Stimulated activated CD8-positive, alpha-beta memory T cell treated with anti-CD3 and anti-CD28 coated beads, Interleukin-2, amount 100 ng/mL, for 48 hours (primary cell): Measurements from ENCODE around the gene APP.

Experiments used
- DNase-seq, 2 donors: peaks; one replicate each; pipeline ENCODE4 v3.0.0-alpha.2; 2020; ENCODE audit warnings: low read depth in 2 of 2

Gene APP

DNA sequence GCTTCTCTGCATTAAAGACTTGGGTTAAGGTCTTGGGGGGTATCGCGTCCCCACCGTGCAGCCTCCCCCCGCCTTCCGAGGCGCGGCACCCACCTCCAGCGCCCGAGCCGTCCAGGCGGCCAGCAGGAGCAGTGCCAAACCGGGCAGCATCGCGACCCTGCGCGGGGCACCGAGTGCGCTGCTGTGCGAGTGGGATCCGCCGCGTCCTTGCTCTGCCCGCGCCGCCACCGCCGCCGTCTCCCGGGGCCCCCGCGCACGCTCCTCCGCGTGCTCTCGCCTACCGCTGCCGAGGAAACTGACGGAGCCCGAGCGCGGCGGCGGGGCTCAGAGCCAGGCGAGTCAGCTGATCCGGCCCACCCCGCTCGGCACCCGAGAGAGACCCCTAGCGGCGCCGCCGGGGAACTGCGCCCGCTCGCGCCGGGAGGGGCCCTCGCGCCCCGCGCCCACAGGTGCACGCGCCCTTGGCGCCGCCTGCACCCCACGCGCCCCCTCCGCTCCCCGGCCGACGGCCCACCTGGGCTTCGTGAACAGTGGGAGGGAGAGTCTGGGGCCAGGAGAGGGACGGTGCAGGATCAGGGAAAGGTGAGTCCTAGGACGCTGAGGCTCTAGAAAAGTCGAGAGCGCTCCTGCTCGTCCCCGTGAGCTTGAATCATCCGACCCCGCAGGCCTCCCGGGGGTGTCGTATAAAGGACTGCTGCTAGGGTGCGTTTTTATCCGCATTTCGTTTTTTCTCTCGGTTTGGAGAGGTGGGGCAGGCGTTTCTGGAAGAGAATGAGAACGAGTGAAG, at the start of gene APP:
Gene APP, minus strand, starts transcription at position 300 of the 787 bp plus-strand sequence. Its CDS starts 150 bp downstream, at position 150.
- DNase-seq: peak; percentile 75 to 76

DNA sequence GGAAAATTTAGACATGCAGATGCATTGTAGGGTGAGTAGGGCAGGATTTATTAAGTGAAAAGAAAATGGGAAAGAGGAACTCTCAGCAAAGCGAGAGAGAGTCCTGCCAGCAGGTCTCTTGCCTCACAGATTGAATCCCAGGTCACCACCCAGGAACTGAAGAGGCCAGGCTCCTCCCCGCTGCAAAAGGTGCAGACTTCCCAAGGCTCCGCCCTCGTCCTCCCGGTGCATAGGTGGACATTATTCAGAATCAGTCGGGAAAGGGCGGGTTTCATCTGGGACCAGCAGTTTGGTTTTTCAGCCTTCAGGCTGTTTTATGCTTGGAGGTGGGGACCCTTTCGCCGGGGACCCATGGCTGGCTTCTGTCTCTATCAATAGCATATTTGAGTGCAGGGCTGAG, 41.6 kb upstream of the APP start:
- DNase-seq: no peak

DNA sequence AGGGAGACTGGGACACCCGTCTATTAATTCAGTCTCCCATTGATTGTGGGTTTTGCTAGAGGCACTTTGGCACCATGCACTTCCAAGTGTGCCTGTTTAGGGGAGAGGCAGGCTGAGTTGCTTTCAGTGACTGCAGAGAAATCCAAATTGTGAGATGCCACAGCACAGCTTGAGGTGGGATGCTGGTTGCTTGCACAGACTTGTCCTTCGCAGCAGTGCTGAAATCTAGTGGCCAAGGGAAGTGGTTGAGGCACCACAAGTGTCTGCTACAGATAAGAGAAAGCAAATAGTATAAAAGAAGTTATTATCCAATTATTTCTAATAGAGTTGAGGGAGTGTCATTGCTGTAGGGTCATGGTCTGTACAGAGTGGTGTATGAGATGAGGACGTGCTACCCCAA, 40.0 kb upstream of the APP start:
- DNase-seq: no peak

DNA sequence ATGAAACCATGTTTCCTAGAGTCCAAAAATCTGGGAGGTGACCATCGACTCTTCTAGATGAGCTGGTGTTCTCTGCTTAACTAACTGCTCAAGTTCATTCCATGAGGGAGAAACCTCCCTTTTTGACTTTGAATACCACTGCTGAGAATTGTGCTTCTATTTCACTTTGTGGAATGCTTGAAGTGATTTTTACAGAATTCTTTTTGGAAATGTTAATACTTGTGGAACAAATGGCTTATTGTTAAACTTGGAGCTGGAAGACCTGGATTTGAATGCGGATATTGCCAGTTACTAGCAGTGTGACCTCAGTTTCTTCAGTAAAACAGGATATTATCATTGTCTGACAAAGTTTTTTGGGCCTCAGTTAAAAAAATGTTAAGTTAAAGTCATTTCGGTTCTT, 36.5 kb upstream of the APP start:
- no peak for DNase-seq

DNA sequence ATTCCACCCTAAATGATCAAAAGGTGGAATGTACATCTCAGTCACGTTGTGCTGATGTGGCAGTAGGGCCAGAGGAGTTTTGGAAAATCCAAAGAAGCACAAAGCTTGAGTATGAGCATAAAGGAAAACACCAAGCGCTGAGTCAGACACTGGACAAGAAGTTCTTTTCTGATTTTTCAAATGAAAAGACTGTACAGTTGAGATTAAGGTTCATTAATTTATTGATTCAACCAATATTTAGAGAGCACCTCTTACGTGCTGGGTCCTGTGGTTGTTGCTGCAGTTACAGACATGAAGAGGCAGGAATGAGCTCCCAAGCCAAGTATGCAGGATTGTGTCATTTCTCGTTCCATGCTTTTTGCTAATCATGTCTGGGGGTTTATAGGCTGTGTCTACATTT, 28.9 kb upstream of the APP start:
- no peak for DNase-seq

DNA sequence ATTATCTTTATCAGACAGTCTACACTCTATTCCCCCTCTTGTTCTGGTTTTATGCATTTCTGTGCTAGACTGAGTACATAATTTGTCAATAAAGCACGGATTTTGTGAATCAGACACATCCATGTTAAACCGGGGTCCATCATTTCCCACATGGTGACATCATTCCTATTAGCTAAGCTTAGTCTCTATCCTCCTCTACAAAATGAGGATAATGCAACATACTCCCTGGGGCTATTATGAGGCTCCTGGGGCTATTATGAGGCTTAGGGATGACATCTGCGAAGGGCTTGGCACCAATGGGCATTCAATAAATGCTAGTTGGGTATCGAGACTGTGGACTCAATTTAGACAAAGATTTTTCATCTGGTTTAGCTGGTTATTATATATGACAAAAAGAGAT, 25.1 kb upstream of the APP start:
- no peak for DNase-seq

DNA sequence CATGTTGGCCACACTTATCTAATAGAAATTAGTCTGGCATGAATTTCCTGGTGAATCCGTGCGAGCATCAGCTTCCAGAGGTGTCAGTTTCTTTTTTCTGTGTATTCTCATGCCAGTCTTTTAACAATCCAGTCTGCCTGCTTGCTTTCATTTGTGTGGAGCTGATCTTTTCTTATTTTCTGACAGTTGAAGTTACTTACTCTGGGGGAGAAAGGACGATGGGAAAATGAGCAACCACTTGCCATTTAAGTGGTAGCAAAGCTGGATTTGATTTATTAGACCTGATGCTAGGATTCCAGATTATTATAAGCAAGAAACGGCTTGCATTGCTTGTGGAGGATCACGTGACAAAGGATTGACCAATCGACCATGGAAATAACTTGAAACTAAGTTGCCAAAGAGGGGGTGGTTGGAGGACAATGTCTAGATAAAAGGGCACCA, 24.3 kb upstream of the APP start:
- DNase-seq: no peak

DNA sequence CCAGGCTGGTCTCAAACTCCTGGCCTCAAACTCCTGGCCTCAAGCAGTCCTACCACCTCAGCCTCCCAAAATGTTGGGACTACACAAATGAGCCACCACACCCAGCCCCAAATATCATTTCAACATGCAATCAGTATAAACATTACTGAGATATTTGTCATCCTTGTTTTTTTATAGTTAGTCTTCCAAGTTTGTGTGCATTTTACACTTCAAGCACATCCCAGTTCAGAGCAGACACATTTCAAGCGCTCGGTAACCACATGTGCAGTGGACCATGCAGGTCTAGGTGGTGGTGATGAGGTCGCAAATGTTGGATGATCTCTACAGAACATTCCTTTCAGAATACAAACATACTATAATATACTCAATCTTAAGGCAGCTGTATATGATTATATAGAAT, 23.8 kb upstream of the APP start:
- no peak for DNase-seq

DNA sequence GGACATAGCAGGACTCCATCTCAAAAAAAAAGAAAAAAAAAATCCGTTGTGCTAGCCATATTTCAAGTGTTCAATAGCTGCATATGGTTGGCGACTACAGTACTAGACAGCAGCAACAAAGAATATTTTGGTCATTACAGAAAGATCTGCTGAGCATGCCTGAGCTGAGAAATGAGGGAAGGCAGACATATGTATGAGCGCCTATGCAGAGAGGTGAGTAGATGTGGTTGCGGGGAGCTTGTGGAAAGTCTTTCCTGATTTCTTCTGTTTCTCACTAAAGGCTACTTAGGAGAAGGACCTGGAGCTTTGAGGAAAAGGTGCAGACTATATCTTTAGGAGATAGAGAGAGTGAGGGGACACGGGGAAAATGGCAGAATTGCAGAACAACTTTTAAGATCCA, 21.0 kb upstream of the APP start:
- no peak for DNase-seq

DNA sequence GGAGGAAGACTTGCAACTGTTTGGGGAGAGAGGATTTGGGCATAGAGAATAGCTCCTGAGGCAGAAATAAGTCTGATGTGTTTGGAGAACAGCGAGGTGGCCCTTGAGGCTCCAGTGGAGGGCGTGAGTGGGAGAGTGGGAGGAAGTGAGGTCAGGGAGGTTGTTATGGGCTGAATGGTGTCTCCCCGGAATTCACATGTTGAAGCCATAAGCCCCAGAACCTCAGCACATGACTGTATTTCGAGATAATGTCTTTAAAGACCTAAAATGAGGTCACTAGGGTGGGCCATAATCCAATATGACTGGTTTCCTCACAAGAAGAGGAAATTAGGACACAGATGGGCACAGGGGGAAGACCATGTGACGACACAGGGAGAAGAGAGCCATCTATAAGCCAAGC, 17.9 kb upstream of the APP start:
- no peak for DNase-seq

DNA sequence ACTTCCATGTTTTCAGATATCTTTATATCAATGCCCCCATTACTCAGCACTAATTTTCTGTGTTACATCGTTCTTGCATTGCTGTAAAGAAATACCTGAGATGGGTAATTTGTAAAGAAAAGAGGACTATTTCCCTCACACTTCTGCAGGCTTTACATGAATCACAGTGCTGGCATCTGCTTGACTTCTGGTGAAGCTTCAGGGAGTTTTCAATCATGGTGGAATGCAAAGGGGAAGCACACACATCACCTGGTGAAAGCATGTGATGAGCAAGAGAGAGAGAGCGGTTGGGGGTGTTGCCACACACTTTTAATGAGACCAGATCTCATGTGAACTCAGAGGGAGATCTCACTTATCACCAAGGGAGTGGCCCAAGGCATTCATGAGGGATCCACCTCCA, 14.9 kb upstream of the APP start:
- no peak for DNase-seq

DNA sequence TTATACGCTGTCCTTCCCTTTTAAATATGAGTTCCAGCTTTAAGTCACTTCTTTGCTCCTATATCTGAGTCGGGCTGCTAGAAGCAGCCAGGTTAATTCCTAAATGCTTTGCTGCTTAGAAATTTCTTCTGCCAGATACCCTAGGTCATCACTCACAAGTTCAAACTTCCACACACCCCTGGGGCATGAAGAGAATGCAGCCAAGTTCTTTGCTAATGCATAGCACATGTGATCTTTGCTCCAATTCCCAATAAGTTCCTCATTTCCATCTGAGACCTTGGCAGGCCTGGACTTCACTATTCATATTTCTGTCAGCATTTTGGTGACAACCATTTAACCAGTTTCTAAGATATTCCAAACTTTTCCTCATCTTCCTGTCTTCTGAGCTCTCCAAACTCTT, 14.5 kb upstream of the APP start:
- no peak for DNase-seq

DNA sequence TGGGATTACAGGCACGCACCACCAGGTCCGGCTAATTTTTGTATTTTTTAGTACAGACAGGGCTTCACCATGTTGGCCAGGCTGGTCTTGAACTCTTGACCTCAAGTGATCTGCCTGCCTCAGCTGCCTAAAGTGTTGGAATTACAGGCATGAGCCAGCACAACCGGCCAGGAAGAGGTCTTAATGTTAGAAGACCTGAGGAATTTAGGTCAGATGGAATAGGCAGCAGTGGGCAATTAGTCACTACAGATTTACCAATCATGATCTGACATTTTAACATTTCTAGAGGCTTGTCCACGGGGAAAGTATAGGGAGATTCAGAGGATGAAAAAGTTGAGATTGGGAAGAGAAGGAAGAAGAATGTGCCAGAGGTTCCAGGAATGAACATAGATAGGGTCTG, 8.9 kb upstream of the APP start:
- no peak for DNase-seq

DNA sequence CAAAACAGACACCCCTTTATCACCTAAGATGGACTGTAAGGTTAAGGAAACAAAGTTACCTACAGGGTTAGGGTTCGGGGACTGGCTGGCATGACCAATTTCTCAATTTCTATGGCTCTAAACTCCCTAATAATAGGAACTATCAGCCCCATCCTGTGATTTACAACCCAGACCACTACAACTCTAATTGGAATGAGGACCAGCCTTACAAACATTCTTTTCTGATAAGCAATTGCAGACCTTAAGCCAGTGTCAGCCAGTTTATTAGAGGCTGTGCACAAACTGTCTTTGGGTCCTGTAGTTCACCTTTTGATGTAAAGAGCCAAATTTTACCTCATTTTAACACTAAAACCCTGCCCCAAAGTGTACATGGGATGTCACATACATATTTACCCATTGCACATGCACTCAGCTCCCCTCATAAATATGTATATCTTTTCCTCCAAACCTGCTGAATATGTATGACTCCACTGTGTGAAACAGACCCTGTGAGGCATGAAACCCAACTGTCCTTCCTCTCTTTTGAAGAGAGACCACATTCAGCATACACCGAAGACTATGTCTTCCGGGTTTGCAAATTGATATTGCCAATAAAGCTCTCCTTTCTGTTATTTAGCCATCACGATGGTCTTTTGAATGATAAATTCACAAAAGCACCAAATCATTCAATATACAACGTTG, 7.3 kb upstream of the APP start:
- no peak for DNase-seq

DNA sequence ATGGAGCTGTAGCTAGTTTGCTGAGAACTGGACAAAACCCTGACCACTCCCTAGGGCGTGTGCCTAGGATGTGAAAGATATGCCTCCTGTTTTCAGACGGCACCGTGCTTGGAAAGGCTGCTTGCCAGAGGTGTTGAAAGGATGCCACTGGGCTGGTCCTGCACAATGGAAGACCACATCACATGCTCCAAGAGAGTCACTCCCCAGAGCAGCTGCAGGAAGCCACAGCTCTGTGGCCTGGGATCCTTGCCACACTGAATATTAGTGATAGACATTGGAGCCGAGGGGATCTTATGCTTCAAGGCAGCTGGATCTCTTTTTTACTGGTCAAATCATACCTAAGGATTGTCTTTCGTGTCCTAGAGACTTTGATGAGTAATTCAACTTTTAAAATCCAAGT, 6.6 kb upstream of the APP start:
- DNase-seq: no peak

DNA sequence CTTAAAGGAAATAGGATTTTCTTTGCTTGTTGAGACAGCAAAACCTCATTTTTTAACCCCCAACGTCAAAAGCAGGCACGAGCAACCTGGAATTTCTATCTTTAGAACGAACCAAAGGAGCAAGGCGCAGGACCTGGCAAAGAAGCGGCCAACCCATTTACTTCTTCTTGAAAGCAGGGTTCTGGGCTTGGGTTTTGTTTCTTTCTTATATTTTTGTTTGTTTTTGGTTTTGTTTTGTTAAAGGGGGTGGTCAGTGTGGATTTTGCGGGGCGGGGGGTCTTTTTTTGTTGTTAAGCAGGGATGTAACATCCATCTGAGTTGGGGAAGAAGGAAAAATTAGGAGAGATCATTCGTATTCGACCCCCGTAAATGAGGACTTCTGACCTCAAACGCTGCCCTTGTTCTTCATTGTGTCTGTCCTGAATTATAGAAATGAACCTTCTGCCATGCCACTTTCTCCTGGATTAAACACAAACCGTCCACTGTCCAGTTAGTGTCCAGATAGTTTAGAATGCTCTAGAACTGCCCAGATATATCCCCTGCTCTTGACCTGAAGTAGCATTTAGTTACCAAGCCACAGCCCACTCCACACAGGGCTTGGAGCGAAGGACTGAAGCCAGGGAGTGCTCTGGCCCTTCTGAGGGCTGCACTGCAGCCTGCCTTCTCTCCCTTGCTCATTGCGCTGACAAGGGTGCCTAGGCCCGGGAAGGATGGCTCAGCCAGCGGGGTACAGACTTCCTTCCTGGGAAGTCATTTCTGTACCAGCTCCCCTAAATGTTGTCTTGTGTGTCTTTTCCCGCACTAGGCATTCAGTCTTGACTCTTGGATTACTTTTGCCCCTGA, 909 bp upstream of the APP start:
- no peak for DNase-seq

DNA sequence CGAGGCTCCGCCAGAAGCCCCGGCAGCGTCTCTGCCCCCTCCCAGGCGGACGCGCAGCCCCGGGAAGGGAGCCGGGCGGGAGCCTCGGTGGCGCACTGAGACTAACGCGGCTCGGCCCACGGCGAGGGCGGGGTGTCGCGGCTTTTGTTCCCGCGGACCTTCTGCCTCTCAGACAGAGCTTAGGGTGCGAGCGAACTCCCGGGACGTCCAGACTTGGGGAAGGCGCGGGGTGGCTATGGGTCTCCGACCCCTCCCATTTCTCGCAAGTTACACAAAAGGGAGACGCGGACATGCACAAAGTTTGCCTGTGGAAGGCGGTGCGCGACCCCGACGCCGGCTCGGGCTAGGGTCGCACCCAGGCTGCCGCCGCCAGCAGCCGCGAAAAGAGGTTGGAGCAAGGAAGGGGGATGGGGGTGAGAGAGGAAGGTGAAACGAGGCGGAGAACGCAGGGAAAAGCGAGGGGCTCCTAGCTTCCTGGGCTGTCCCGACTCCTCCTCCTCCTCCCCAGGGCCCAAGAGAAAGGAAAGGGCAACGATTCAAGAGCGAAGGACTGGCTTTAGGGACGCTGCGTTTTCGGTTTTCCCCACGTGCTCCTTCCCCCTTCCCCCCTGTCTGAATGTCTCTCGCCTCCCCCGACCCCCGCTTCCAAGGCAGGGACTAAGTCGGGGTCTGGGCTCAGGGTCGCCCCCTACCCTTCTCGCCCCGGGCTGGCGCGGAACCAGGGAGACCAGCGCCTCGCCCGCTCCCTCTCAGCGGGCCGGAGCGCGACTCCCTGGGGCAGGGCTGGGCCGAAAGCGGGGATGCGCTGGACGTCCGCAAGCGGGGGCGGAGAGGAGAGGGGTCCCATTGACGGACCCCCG, 729 bp downstream of the APP start:
- DNase-seq: peak; percentile 18 to 30

DNA sequence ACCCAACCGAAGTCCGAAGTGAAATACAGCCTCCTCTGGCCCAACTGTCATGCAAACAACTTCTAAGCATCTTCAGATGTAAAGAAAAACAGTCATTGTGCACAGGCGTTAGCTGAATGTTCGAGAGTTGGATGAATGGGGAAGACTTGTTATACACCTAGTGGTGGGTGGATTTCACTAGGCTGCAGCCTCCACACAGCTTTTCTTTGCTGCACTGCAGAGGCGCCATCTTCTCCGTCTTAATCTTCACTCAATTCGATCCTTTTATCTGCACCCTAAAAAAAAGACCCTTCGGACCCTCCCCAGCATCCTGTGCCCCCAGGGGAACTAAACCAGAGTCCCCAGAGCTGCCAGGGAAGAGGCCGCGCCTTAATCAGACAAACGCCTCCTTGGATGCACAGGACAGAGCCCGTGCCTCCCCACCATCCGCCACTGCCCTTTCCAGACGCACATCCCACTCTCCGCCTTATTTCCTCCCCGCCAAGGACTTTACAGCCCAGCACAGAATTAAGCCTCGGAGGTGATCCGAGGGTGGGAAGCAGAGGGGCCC, 1.4 kb downstream of the APP start:
- DNase-seq: peak in 1 of 2 donors; percentile 1

DNA sequence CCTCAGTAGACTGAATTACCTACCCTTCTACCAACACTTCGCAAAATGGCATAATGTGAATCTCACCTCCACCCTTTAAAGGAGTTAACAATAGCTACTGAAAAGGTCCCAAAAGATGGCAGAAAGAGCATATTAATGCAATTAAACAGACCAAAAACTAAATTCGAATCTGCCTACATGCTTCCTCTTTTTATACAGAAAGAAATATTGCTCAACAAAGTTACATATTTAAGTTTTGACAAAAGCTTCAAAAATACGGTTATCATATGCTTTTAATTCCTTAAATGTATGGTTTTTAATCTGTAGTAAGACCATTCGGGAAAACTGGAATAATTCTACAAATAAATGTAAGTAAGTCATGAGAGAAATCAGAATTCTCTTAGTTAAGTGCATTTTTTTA, 2.2 kb downstream of the APP start:
- no peak for DNase-seq

DNA sequence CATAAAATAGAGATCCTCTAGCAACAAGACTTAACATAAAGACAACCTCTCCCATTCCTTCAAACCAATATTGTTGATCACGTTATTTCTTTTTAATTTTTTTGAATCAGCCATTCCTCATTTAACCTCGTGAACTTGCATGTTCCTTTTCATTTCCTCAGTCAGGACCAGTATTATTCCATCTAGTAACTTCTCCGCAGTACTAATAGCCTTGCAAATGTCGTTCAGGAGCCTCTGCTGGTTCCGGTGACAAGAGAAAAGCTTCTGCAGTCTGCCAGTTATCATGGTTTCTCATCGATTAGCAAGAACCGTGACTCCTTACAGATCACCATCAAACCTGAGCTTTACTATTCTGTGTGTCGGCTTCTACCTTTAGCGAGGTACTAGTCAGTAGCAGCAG, 3.0 kb downstream of the APP start:
- DNase-seq: no peak

DNA sequence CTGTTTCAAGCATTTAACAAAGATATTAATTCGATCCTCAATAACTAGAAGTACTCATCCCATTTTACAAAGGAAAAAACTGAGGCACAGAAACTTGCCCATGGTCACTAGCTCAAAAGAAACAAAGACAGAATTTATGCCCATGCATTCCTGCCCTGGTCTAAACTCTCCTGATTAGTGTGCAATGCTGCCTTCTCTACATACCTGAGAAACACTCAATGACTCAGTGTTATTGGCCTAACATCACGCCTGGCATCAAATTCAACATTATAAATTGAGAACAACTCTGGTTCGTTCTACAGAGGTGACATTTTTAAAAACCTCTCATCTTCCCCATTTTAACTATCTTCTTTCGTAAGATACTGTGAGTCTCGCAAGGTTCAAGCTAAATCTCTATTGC, 5.2 kb downstream of the APP start:
- no peak for DNase-seq
